GM19452 (cell line): ENCODE results near the gene ACTN4.

Source experiments
- ATAC-seq: cut with Tn5 transposase; IDR thresholded peaks from one replicate; pipeline ENCODE4 v1.9.1; 2021; ENCODE audit not compliant: unreplicated experiment

ACTN4 gene

DNA sequence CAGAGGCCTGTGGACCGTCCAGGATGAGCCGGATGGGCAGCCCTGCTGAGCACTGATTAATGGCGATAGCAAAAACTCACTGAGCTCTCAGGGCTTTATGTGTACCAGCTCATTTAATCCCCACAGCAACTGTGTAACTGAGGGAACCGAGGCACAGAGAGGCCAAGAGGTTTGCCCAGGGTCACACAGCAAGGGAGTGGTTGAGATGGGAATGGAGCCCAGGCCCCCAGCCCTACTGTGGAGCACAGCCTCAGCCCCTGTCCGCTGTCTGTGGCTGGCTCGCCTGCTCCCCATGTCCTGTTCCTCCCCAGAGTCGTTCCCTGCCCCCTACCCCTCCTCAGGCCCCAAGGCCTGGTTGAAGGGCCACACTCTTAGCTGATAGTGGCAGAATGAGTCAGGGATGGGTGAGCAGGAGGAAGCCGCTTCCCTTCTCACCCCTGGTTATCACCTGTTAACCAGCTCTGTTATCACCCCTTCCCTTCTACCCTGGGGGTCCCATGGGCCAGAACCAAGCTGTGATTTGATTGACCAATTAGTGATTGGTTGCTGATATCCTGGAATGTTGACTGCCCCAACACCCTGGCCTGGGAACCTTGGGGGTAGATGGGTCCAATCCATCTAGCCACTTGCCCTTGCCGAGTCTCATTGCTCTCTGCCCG, 75.6 kb downstream of the ACTN4 start:
- no peak for ATAC-seq

GRCh38 chr19:38723606-38723965, 76.1 kb downstream of the ACTN4 start:
- no peak for ATAC-seq

GRCh38 chr19:38723990-38724854, 76.8 kb downstream of the ACTN4 start:
- no peak for ATAC-seq

GRCh38 chr19:38725469-38726283, 78.2 kb downstream of the ACTN4 start:
- ATAC-seq = no peak

DNA sequence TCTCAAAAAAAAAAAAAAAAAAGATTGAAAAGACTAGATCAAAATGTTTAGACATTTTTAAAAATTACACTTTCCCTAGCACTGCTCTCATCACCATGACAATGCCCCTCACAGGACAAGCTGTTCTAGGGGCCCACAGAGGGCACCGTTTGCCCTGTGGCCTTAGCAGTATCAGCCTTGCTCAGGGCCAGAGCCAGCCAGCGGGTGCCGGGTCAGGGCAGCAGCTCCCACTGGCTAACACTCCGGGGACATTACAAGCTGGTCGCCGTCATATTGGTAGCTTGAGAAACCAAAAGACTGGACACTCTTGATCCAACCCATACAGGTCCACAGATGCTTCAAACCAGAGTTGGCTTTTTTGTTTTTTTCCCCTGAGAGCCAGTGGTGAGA, 78.8 kb downstream of the ACTN4 start:
- ATAC-seq = no peak

- no peak for ATAC-seq
Measured at GRCh38 chr19:38726761-38727301, 79.4 kb downstream of the ACTN4 start.

GRCh38 chr19:38727306-38727867, 79.9 kb downstream of the ACTN4 start:
- no peak for ATAC-seq

- ATAC-seq = no peak
Measured at GRCh38 chr19:38727868-38728660, 80.6 kb downstream of the ACTN4 start.

- no peak for ATAC-seq
Measured at GRCh38 chr19:38728752-38729541, 81.5 kb downstream of the ACTN4 start.

DNA sequence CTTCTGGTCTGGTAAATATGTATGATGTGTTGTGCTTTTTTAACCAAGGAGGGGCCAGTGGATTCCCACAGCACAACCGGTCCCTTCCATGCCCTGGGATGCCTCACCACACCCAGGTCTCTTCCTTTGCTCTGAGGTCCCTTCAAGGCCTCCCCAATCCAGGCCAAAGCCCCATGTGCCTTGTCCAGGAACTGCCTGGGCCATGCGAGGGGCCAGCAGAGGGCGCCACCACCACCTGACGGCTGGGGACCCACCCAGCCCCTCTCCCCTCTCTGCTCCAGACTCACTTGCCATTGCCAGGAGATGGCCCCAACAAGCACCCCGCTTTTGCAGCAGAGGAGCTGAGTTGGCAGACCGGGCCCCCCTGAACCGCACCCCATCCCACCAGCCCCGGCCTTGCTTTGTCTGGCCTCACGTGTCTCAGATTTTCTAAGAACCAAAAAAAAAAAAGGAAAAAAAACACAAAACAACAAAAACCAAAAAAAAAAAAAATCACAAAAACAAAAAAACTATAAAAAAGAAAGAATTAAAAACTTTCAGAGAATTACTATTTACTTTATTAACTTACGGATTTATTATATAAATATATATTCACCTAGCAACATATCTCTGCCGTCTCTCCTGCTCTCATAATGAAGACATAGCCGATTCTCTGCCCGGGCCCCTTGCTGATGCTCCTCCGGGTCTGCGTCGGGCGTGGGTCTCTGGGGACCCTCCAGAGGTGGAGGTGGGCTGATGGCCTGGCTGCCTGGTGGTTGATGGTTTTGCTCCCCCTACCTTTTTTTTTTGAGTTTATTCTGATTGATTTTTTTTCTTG, 82.4 kb downstream of the ACTN4 start:
- ATAC-seq = no peak

DNA sequence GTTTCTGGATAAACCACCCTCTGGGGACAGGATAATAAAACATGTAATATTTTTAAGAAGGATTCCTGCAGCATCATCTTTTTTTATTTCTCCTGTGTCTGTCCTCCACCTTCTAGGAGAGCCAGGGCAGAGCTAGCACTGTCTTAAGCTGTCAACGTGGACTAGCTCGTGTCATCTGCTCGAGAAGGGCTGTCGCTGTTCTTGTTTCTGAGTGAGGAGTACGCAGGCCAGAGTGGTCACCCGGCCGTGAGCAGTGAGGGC, 83.0 kb downstream of the ACTN4 start:
- ATAC-seq = no peak

- no peak for ATAC-seq
Measured at GRCh38 chr19:38730731-38731589, 83.5 kb downstream of the ACTN4 start.

GRCh38 chr19:38731654-38732301, 84.3 kb downstream of the ACTN4 start:
- ATAC-seq = no peak

DNA sequence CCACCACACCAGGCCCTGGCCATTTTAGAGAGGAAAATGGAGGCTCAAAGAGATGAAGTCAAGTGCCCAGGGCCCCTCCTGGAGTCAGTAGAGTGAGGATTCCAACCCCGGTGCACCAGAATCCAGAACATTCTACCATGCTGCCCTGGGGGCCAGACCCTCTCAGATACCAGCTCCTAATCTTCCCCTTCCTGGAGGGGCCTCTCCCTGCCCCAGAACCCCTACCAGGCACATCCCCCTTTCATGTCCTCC, 85.7 kb downstream of the ACTN4 start:
- no peak for ATAC-seq

- no peak for ATAC-seq
Measured at GRCh38 chr19:38733493-38734175, 86.2 kb downstream of the ACTN4 start.

DNA sequence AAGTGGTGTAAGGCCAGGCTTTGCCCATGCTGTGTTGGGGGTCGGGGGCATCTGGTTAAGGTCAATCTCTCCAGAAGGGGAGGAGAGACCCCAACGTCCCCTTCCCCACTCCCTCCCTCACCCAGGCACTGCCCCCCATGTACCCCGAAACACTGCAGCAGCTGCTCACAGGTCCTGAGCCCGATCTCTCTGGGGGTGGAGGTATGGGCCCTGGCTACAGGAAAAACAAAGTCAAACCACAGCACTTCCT, 86.7 kb downstream of the ACTN4 start:
- no peak for ATAC-seq

GRCh38 chr19:38734426-38735256, 87.2 kb downstream of the ACTN4 start:
- ATAC-seq = no peak
